GM19035 (cell line): ENCODE results near the gene QRSL1.
"Not testable (repeated sequence)": the region's sequence is repeated elsewhere in the genome, so short reads cannot be mapped to it uniquely, and the experiment has no call there.

ENCODE experiments used
- ATAC-seq: cut with Tn5 transposase; IDR thresholded peaks from one replicate; pipeline ENCODE4 v1.9.1; 2021; ENCODE audit not compliant: unreplicated experiment

Gene QRSL1

GRCh38 chr6:106629103-106629858, at the start of gene QRSL1, which contains the start of gene RTN4IP1:
Gene QRSL1, plus strand, starts transcription at chr6:106629578. Its CDS starts 104 bp downstream, at chr6:106629682.
Gene RTN4IP1, minus strand, starts transcription at chr6:106629498. Its CDS starts 477 bp downstream, at chr6:106629021.
- peak; percentile 85 for ATAC-seq

- ATAC-seq, result no peak
Observed at GRCh38 chr6:106581468-106581867, 47.9 kb upstream of the QRSL1 start.

GRCh38 chr6:106586815-106587415, 42.5 kb upstream of the QRSL1 start:
- ATAC-seq, result no peak

- ATAC-seq, result not testable (repeated sequence)
Observed at GRCh38 chr6:106588937-106589336, 40.4 kb upstream of the QRSL1 start.

- ATAC-seq, result no peak
Observed at GRCh38 chr6:106591111-106591825, 38.1 kb upstream of the QRSL1 start.

- ATAC-seq, result no peak
Observed at GRCh38 chr6:106599440-106599839, 29.9 kb upstream of the QRSL1 start.

GRCh38 chr6:106600329-106600728, 29.0 kb upstream of the QRSL1 start:
- ATAC-seq, result no peak

- peak; percentile 65 for ATAC-seq
Observed at GRCh38 chr6:106608080-106608668, 21.2 kb upstream of the QRSL1 start.

- ATAC-seq, result no peak
Observed at GRCh38 chr6:106609699-106610098, 19.7 kb upstream of the QRSL1 start.

GRCh38 chr6:106611030-106611429, 18.3 kb upstream of the QRSL1 start:
- no peak for ATAC-seq

- no peak for ATAC-seq
Observed at GRCh38 chr6:106612671-106613416, 16.5 kb upstream of the QRSL1 start.

GRCh38 chr6:106613590-106613989, 15.8 kb upstream of the QRSL1 start:
- ATAC-seq, result no peak

- no peak for ATAC-seq
Observed at GRCh38 chr6:106614166-106614565, 15.2 kb upstream of the QRSL1 start.

GRCh38 chr6:106614592-106615257, 14.7 kb upstream of the QRSL1 start:
- no peak for ATAC-seq

GRCh38 chr6:106617302-106617701, 12.1 kb upstream of the QRSL1 start:
- no peak for ATAC-seq

- no peak for ATAC-seq
Observed at GRCh38 chr6:106617857-106618256, 11.5 kb upstream of the QRSL1 start.

GRCh38 chr6:106618324-106618723, 11.1 kb upstream of the QRSL1 start:
- ATAC-seq, result no peak

GRCh38 chr6:106619223-106619622, 10.2 kb upstream of the QRSL1 start:
- no peak for ATAC-seq

GRCh38 chr6:106620931-106621672, 8.3 kb upstream of the QRSL1 start:
- ATAC-seq, result no peak

- no peak for ATAC-seq
Observed at GRCh38 chr6:106622412-106622811, 7.0 kb upstream of the QRSL1 start.
